ENCODE measurements around the gene PRKN. TPM values are rescaled to one million over a fixed set of nuclear protein-coding genes. Genes with fewer than 3 reads are reported as not detected.

PRKN gene
- total RNA-seq, 4 donors from 2014 or later = 4.5 to 12.3 (median 9.0) TPM

GRCh38 chr6:162344646-162345010 is 382.9 kb downstream of the PRKN start:
- intact Hi-C loops (cut with DNase I; ENCODE audit: low total_unique reads) (no loop called here), in situ Hi-C loops (cut with MboI; ENCODE audit: low pct_ligation_motif_present in 1 of 4, low pct_unique_long_range_greater_than_20kb in 1 of 4, low sequenced_read_pairs in 3 of 4) (no loop called here)
- no peaks in the 10 kb centered on the region for H3K27me3 ChIP-seq
- WGBS, 2 donors (ENCODE audit: low coverage in 1 of 2) = 67 to 88% methylated on average over 2 of the region's 2 CpGs
- DNase-seq = no peak
- H3K4me3 ChIP-seq = no peak overlapping the region
- H3K27ac ChIP-seq = no peak overlapping the region
- H3K36me3 ChIP-seq = no peaks in the 10 kb centered on the region
- TF ChIP-seq, protein P1, sequence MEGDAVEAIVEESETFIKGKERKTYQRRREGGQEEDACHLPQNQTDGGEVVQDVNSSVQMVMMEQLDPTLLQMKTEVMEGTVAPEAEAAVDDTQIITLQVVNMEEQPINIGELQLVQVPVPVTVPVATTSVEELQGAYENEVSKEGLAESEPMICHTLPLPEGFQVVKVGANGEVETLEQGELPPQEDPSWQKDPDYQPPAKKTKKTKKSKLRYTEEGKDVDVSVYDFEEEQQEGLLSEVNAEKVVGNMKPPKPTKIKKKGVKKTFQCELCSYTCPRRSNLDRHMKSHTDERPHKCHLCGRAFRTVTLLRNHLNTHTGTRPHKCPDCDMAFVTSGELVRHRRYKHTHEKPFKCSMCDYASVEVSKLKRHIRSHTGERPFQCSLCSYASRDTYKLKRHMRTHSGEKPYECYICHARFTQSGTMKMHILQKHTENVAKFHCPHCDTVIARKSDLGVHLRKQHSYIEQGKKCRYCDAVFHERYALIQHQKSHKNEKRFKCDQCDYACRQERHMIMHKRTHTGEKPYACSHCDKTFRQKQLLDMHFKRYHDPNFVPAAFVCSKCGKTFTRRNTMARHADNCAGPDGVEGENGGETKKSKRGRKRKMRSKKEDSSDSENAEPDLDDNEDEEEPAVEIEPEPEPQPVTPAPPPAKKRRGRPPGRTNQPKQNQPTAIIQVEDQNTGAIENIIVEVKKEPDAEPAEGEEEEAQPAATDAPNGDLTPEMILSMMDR (IDR thresholded peaks at IDR 0.05) = no peak
- TF ChIP-seq POLR2AphosphoS5 (IDR thresholded peaks at IDR 0.05) = no peak
- TF ChIP-seq POLR2A (IDR thresholded peaks at IDR 0.05) = no peak
- no peak for TF ChIP-seq EP300 (IDR thresholded peaks at IDR 0.05; ENCODE audit: low read depth)
- no peaks in the 10 kb centered on the region for H3K4me1 ChIP-seq
- H3K9me3 ChIP-seq = no peaks in the 10 kb centered on the region

DNA sequence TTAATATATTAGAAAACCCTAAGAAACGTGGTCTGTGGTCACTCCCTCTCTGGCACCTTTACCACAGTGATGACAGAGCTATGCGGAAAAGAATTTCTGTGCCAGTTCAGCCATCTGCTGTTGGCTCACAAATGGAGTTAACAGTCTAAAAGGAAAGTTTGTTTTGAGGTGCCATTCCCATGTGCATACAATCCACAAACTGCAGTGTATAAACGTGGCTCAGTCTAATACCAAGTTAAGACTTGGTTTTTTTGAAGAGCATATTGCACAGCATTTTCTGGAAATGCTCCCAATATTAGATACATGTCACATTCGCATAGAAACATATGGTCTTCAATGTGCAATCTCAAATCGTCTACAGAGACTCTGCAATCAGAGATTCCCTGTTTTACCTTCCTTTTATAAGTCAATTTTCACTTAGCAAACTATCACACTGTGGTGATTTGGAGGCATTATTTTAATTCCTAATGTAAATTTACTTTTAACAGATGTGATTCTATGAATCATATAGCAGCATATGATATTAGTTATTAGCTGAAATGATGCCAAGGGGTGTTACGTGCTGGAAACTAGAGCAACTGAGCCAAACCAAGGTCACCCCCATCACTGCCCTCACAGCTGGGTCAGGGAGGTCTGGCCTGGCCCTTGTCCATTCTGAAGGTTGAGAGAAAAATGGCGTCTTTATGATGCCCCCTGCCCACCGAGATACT is 383.5 kb downstream of the PRKN start:
- Histone ChIP-seq H3K27me3 (no peaks in the 10 kb centered on the region), H3K4me1 (no peaks in the 10 kb centered on the region), H3K27ac (no peak overlapping the region), H3K9me3 (no peaks in the 10 kb centered on the region), H3K36me3 (no peaks in the 10 kb centered on the region), H3K4me3 (no peak overlapping the region)
- no peak for TF ChIP-seq EP300 (IDR thresholded peaks at IDR 0.05; ENCODE audit: low read depth)
- TF ChIP-seq POLR2AphosphoS5 (IDR thresholded peaks at IDR 0.05) = no peak
- TF ChIP-seq POLR2A (IDR thresholded peaks at IDR 0.05) = no peak
- TF ChIP-seq, protein P1 (IDR thresholded peaks at IDR 0.05) = no peak
- WGBS, 2 donors (ENCODE audit: low coverage in 1 of 2) = 66 to 68% methylated on average over 7 to 8 of the region's 8 CpGs
- intact Hi-C loops (cut with DNase I; ENCODE audit: low total_unique reads) (no loop called here), in situ Hi-C loops (cut with MboI; ENCODE audit: low pct_ligation_motif_present in 1 of 4, low pct_unique_long_range_greater_than_20kb in 1 of 4, low sequenced_read_pairs in 3 of 4) (no loop called here)
- DNase-seq = no peak

DNA sequence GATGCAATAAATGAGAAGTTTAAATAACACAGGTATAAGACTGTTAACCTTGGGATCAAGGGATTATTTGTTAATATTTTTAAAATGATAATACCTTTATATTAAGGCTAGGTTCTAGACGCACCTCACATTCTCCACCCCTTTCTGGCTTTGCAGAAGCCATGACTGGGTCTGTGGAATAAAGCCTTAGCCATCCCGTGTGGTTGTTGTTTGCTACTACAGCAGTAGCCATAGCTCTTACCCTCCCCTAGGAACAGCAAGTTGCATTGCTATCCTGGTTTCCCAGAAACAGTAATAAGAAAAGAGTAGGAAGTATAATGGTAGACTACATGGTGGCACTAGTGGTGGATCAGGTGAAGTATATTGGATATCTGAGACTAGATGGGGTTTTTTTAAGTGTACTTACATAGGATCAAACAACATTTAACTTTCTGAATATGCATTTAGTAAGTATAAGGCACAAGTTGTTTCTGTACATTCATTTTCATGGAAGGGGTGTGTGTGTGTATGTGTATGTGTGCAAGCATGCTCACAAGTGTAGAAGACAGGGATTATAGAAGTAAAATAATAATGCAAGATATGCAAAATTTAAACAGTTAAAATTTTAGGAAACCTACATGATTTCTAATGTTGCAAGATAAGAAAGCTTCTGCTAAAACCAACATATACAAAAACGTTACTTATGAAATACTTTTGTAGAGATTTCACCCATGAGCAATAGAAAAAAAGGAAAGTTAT is 384.2 kb downstream of the PRKN start:
- no peak for DNase-seq
- Histone ChIP-seq H3K27ac (no peak overlapping the region), H3K36me3 (no peaks in the 10 kb centered on the region), H3K4me3 (no peak overlapping the region), H3K9me3 (no peaks in the 10 kb centered on the region), H3K4me1 (no peaks in the 10 kb centered on the region), H3K27me3 (no peaks in the 10 kb centered on the region)
- intact Hi-C loops (cut with DNase I; ENCODE audit: low total_unique reads) = no loop called here
- in situ Hi-C loops (cut with MboI; ENCODE audit: low pct_ligation_motif_present in 1 of 4, low pct_unique_long_range_greater_than_20kb in 1 of 4, low sequenced_read_pairs in 3 of 4) = no loop called here
- TF ChIP-seq, protein P1 (IDR thresholded peaks at IDR 0.05) = no peak
- no peak for TF ChIP-seq POLR2A (IDR thresholded peaks at IDR 0.05)
- no peak for TF ChIP-seq EP300 (IDR thresholded peaks at IDR 0.05; ENCODE audit: low read depth)
- no peak for TF ChIP-seq POLR2AphosphoS5 (IDR thresholded peaks at IDR 0.05)
- 61 to 66% methylated on average over 2 to 3 of the region's 3 CpGs for WGBS, 2 donors (ENCODE audit: low coverage in 1 of 2)

DNA sequence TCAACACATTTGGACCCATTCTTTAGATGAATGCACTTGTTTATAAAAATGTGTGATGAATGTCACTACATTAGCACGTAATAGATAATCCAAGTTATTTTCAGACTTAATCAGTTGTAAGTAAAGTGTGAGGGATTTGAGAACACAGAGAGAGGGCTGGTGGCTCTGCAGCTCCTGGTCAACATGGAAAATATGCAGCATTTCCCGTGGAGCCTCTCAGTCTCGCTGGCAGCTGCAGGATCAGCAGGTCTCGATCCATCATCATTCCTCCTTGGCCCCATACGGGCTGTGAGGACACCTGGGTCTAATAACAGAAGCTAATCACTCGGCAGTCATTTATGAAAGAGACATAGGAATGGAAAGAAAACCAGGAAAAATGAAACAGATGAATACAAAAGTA is 390.2 kb downstream of the PRKN start:
- no peak overlapping the region for H3K4me3 ChIP-seq
- intact Hi-C loops (cut with DNase I; ENCODE audit: low total_unique reads) = no loop called here
- no peaks in the 10 kb centered on the region for H3K36me3 ChIP-seq
- H3K9me3 ChIP-seq = no peaks in the 10 kb centered on the region
- H3K4me1 ChIP-seq = no peaks in the 10 kb centered on the region
- DNase-seq = no peak
- TF ChIP-seq EP300 (IDR thresholded peaks at IDR 0.05; ENCODE audit: low read depth) = no peak
- no peak for TF ChIP-seq POLR2A (IDR thresholded peaks at IDR 0.05)
- TF ChIP-seq POLR2AphosphoS5 (IDR thresholded peaks at IDR 0.05) = no peak
- TF ChIP-seq, protein P1 (IDR thresholded peaks at IDR 0.05) = no peak
- no peaks in the 10 kb centered on the region for H3K27me3 ChIP-seq
- in situ Hi-C loops (cut with MboI; ENCODE audit: low pct_ligation_motif_present in 1 of 4, low pct_unique_long_range_greater_than_20kb in 1 of 4, low sequenced_read_pairs in 3 of 4) = no loop called here
- no peak overlapping the region for H3K27ac ChIP-seq
- WGBS, 2 donors (ENCODE audit: low coverage in 1 of 2) = 87 to 94% methylated on average over 6 of the region's 6 CpGs
